ENCODE measurements around the gene PLEKHG4B.

GRCh38 chr5:105504-106070 lies 13.6 kb downstream of the PLEKHG4B start:
- no peak for TF ChIP-seq CTCF (IDR thresholded peaks at IDR 0.05)
- no peak for TF ChIP-seq POLR2A (IDR thresholded peaks at IDR 0.05)

Measured in thyroid gland (tissue), 4 donors.